HG02642 (cell line): Measurements from ENCODE around the gene ETS1.
"Not testable (repeated sequence)": the region's sequence is repeated elsewhere in the genome, so short reads cannot be mapped to it uniquely, and the experiment has no call there.

Source experiments
- ATAC-seq: cut with Tn5 transposase; IDR thresholded peaks from one replicate; pipeline ENCODE4 v1.9.1; 2021; ENCODE audit warnings: mild to moderate bottlenecking; ENCODE audit not compliant: unreplicated experiment, poor library complexity

ETS1 gene

DNA sequence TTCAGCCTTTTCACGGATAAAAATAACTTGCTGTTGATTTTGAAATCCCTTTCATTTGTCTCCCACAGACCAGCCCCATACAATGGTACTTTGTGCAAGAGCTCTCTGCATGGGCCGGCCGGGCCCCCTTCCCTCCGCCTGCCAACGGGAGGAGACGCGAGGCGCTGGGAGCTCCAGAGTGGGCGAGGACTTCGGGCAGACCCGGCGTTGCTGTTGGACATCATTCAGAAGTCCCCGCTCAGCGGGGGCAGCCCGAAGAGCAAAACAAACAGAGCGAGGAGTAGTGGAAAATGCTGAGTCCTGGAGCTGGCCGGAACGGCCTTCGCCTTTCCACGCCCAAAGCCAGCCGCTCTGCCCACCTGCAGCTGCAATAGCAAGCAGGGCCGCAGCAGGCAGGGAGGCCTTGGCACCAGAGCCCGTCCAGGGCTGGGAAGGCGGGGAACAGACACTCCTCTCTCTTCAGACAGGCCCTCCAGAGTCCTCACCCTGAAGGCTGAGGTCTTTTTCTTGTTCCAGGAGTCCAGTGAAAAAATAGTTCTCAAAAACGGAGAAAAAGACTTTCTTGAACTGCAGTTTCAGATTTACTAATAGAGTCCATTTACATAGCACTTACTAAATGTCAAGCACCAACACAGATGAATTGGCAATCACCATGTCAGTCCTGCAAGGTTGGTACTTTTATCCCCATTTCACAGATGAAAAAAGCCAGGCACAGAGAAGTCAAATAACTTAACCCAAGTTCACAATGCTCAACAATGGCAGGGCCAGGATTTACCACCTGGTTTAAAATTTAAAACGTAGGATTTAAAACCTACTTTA, 135.5 kb downstream of the ETS1 start:
- peak; percentile 36 for ATAC-seq

DNA sequence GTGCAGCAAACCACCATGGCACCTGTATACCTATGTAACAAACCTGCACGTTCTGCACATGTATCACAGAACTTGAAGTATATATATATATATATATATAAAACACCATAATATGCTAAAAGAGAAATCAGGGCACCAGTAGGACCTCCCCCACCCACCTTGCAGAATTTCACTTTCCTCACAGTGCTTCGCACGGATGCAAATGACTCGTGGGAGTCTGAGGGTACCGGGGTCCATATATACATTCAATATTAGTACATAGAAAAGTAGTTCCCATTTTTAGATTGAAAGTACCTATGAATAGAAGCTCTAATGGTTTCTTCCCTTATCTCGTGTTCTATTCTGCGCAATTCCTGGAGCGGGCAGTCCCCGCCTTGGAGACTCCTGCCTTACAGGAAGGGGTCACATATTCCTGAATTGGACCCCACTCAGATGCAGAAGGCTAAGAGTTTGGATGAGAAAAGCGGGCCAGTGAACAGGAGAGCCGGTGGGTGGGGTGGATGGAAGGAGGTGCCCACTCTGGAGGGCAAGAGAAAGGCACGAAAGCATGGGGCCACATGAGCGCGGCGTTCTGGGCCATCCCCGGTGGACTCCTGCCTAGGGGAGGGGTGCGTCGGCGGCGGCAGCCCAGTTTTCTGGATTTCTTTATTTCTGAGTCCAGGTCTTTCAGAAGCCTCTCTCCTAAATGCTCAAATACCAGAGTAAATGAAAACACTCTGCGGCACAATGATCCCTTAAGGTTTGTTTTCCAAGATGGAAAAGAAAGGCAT, 136.3 kb downstream of the ETS1 start:
- ATAC-seq: no peak

DNA sequence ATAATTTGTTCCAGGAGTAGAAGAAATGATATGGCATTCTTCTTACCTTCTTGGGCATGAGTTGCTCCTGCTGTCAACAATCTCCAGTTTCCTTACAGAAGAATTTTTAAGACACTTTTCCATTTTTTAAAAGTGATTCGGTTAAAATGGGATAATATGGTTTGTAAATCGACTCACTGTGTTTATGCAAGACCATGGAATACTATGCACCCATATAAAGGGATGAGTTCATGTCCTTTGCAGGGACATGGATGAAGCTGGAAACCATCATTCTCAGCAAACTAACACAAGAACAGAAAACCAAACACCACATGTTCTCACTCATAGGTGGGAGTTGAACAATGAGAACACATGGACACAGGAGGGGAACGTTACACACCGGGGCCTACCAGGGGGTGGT, 136.9 kb downstream of the ETS1 start:
- not testable (repeated sequence) for ATAC-seq

- no peak for ATAC-seq
These were observed 138.2 kb downstream of the ETS1 start for GRCh38 chr11:128448981-128449713.

DNA sequence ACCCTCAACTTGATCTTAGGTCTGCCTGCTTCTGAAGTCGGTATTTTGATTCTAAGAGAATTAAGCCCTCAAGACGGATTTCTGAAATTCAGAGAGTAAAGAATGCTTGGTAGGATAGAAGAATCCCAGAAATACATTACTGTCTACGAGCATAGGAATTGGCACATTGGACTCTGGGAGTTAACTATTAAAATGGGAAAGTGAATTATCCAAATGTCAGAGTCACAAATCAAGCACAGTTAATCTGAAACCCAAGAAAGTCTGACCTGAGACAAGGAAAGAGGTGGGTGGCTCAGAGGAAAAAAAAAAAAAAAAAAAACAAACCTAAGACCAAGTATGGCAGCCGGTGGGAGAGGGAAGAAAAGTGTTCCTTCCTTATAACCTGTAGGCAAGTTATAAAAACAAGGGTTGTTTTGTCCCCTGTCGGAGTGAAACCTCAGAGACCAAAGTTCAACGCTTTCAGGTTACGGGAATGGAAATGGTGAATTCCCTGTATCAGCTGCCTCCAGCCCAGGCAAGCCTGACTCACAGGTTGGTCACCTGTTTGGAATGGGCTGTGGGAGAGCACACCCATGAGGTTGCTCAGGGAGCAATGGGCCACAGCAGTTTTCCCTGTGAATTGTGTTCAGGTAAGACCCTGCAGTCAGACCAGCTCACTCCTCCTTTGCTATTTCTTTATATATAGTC, 139.0 kb downstream of the ETS1 start:
- no peak for ATAC-seq

DNA sequence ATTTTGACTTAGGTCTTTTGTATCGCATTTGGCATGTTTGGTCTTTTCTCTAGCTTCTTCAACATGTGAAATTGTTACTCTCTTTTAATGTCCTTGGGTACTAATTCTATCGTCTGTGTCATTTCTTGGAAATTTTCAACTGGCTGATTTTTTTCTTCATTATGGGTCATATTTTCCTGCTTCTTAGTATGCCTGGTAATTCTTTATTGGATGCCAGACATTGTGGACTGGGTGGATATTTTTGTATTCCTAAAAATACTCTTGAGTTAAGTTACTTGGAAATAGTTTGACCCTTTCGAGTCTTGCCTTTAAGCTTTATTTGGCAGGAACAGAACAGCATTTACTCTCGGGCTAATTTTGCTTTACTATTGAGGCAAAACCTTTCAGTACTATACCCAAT, 140.1 kb downstream of the ETS1 start:
- ATAC-seq: no peak

DNA sequence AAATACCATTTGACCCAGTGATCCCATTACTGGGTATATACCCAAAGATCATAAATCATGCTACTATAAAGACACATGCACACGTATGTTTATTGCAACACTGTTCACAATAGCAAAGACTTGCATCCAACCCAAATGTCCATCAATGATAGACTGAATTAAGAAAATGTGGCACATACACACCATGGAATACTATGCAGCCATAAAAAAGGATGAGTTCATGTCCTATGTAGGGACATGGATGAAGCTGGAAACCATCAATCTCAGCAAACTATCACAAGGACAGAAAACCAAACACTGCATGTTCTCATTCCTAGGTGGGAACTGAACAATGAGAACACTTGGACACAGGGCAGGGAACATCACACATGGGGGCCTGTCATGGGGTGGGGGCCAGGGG, 141.4 kb downstream of the ETS1 start:
- ATAC-seq: not testable (repeated sequence)

- ATAC-seq: no peak
These were observed 150.2 kb downstream of the ETS1 start for GRCh38 chr11:128437136-128437535.

- ATAC-seq: no peak
These were observed 152.5 kb downstream of the ETS1 start for GRCh38 chr11:128434818-128435217.

- no peak for ATAC-seq
These were observed 152.9 kb downstream of the ETS1 start for GRCh38 chr11:128434411-128434810.

DNA sequence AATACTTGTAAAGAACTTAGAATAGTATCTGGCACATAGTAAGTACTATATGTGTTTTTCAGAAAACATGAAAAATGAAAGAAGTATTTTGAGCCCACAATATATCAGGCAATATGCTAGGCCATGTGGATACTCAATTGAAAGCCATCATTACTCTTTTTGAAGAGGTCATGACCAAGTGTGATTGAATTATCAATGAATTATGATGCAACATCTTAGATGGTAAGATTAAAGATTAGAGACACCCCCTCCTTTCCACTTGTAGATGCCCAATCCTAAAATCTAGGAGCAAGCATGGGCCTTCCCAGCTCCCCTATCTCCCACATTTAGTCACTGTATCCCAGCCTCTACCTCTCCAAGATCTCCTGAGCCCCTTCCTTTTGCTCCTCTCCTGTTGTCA, 154.4 kb downstream of the ETS1 start:
- no peak for ATAC-seq

- ATAC-seq: no peak
These were observed 155.4 kb downstream of the ETS1 start for GRCh38 chr11:128431931-128432330.

- ATAC-seq: no peak
These were observed 158.4 kb downstream of the ETS1 start for GRCh38 chr11:128428935-128429334.

DNA sequence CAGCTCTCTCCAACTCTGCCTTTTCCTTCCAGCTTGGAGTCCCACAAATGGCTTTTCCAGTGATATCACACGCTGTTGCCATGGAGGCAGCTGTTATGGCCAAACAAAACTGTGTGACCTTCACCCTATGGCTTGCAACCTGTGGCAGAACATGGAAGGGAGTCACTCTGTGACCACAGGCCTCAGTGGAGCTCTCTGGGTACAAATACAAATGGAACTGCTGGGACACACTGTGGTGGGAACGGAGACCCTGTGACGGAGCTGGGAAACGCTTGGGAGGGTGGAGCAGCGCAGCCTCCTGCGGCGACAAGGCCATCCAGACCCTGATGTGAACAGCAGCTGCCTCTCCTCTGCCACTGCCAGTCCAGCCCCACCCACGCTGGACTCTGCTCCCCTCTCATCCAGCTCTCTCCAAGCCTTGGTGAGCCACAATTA, 162.5 kb downstream of the ETS1 start:
- no peak for ATAC-seq

DNA sequence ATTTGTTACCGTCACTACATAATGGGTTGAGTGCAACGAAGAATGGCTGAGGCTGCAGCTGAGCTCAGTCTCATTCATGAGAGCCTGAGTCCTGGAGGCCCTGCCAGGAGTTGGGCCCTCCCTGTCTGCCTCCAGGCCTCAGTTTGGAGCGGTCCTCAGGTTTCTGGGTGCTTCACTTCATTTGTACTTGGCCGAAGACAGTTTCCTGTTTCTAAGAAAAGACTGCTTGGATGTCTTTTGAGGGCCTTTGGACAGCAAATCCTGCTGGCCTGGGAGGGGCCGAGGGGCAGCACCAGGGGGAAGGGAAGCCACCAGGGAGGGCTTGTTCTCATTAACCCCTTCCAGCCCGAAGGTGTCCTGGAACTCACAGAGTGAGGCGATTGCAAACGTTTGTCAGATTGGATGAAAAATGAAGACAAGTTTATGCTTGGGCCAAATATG, 163.1 kb downstream of the ETS1 start:
- ATAC-seq: no peak

DNA sequence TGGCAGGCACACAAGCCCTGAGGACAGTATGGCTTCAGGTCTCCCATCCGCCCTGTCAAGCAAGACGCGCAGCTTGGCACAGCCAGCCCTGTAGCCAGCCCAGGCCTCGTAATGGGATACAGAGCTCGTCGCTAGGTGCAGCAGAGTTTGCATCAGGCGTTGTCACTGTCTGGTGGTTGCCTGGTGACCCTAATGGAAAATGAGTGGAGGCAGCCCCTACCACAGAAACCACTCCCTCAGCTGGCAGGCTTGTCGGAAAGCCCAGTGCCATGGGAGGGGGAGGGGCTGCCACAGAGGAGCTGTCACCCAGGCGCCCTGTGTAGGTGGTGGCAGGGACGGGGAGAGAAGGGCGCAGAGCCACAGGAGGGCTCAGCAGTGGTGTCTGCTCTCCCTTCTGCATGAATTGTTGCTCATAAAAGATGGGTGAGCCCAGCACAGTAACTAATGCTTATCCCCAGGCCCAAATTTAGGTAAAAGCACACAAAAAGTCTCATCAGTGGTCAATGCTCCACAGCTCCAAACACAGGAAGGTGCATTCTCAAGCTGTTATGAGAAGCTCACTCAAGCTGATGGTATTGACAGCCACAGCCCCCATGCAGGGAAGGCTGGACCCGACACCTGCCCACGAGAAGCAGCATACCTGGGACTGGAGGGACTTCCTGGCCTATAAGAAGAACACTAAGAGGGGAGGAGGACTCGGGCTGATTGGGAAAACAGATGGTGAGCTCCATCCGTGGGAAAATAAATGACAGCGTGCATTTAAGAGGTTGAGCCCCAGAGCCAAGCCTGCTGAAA, 164.6 kb downstream of the ETS1 start:
- ATAC-seq: peak; percentile 58

GRCh38 chr11:128421577-128422330, 165.6 kb downstream of the ETS1 start:
- ATAC-seq: no peak

DNA sequence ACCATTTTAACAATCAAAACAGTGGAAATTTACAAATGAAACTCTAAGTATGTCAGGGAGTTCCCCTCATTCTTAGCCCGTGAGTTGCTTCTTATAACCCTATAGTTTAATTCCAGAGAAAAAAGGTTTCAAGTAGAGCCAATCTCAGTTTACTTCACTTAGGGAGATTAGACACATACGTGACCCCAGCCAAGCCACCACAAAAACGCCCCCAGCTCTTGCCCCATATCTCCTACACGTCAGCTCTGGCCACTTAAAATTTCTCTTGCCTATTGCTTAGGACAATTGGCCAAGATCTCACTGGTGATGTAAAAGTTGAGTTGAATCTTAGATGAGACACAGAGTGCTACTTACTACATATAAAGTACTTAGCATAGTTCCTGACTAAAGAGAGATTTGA, 166.4 kb downstream of the ETS1 start:
- no peak for ATAC-seq

DNA sequence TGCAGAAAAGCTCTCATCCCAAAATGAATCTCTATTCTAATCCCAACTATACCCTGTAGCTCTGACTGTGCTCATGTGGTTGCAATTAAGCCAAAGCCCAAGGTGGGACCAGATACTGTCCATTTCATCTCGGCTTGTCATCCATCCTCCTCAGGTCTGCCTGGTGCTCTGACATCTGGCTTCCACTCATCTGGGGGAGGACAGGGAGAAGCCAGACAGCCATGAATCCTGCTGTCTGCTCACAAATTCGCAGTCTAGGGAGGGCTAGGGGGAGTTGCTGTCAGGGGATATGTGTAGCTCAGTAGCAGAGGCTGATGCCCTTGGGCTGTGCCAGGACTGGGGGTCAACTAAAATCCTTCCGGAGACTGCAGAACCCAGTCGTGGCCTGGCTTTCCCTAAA, 167.1 kb downstream of the ETS1 start:
- no peak for ATAC-seq
